OCI-LY3 (cell line): ENCODE measurements around the gene ISCA1.

Experiments used
- EZH2phosphoT487 ChIP-seq: fragments of 200-600 bp; shearing (Covaris generic); IDR thresholded peaks from 2 replicates; pipeline ENCODE4 v1.6.1; 2018; ENCODE audit warnings: antibody characterized with exemption, mixed run types, low read depth
- TF ChIP-seq, protein P1 (sequence below): fragments of 200-600, 300-600 bp; sonication (generic); IDR thresholded peaks from 2 replicates; pipeline ENCODE4 v1.5.1; 2014; ENCODE audit warnings: antibody characterized with exemption, low read length, low read depth

DNA sequence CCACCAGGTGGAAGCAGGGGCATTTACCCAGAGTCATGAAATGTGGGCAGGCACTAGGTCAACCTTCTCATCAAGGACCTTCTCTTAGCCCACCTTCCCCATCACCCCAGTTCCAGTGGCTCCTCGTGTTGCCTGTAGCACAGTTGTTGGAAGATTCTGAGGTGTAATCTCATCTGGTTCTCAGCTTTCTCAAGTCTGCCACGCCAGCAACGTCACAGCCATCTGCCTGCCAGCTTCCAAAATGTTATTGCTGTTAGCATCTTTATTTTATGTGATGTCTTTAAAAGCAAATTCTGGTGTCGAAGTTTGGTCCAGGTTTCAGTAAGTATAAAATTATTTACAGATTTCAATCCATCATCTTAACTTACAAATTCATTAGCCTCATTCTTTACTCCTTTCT, 33.6 kb downstream of the ISCA1 start:
- TF ChIP-seq, protein P1, sequence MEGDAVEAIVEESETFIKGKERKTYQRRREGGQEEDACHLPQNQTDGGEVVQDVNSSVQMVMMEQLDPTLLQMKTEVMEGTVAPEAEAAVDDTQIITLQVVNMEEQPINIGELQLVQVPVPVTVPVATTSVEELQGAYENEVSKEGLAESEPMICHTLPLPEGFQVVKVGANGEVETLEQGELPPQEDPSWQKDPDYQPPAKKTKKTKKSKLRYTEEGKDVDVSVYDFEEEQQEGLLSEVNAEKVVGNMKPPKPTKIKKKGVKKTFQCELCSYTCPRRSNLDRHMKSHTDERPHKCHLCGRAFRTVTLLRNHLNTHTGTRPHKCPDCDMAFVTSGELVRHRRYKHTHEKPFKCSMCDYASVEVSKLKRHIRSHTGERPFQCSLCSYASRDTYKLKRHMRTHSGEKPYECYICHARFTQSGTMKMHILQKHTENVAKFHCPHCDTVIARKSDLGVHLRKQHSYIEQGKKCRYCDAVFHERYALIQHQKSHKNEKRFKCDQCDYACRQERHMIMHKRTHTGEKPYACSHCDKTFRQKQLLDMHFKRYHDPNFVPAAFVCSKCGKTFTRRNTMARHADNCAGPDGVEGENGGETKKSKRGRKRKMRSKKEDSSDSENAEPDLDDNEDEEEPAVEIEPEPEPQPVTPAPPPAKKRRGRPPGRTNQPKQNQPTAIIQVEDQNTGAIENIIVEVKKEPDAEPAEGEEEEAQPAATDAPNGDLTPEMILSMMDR: no peak
- TF ChIP-seq EZH2phosphoT487: no peak
